CD4-positive, alpha-beta memory T cell (primary cell): ENCODE data around the gene ZCCHC2. TPM values are rescaled to one million over a fixed set of nuclear protein-coding genes. Genes with fewer than 3 reads are reported as not detected.

Source experiments
- CTCF ChIA-PET: fragments of 350-600 bp; sonication (Branson Sonifier 250); formaldehyde crosslinking; loops from one replicate; lab custom pipeline; 2021; ENCODE audit warnings: inconsistent platforms; ENCODE audit not compliant: partially characterized antibody; lab: Charles Lee
- POLR2A ChIA-PET: fragments of 350-600 bp; sonication (Branson Sonifier 250); formaldehyde crosslinking; loops from one replicate; lab custom pipeline; 2021; ENCODE audit not compliant: partially characterized antibody; lab: Charles Lee
- DNase-seq, 5 donors: peaks; one replicate each; pipeline versions ENCODE4 v3.0.0 to v3.0.0-alpha.2; 2020 to 2022; ENCODE audit warnings: mixed read lengths in 1 of 5
- H3K27ac ChIP-seq: one replicate; pipeline ENCODE4 v1.7.0; 2013; ENCODE audit warnings: low read depth, low read length
- H3K27me3 ChIP-seq: 2 replicates; pipeline ENCODE4 v1.7.0; 2013; ENCODE audit warnings: mild to moderate bottlenecking, low read length, moderate library complexity; ENCODE audit not compliant: insufficient read depth
- H3K36me3 ChIP-seq: 2 replicates; pipeline ENCODE4 v1.7.0; 2013; ENCODE audit warnings: mild to moderate bottlenecking, low read length, moderate library complexity; ENCODE audit not compliant: insufficient read depth
- H3K4me1 ChIP-seq: 2 replicates; pipeline ENCODE4 v1.7.0; 2013; ENCODE audit warnings: mild to moderate bottlenecking, low read length, moderate library complexity; ENCODE audit not compliant: insufficient read depth
- H3K4me3 ChIP-seq, 2 donors: one replicate each; pipeline ENCODE4 v1.7.0; 2013; ENCODE audit warnings: low read length in 2 of 2, mild to moderate bottlenecking in 1 of 2
- H3K9me3 ChIP-seq, 2 donors: one replicate each; pipeline ENCODE4 v1.7.0; 2013; ENCODE audit warnings: low read length in 2 of 2, control low read depth in 1 of 2; ENCODE audit not compliant: control insufficient read depth in 1 of 2
- H3K27ac Mint-ChIP-seq, 7 donors: one replicate each; pipeline ENCODE4 v1.8.0; 2020 to 2021; ENCODE audit warnings: mixed read lengths in 7 of 7, mild to moderate bottlenecking in 6 of 7, inconsistent platforms in 3 of 7, moderate library complexity in 3 of 7
- H3K27me3 Mint-ChIP-seq, 2 donors: one replicate each; pipeline ENCODE4 v1.8.0; 2020 to 2021; ENCODE audit warnings: mixed read lengths in 2 of 2
- H3K36me3 Mint-ChIP-seq, 2 donors: one replicate each; pipeline ENCODE4 v1.8.0; 2020 to 2021; ENCODE audit warnings: mixed read lengths in 2 of 2, inconsistent platforms in 1 of 2, mild to moderate bottlenecking in 1 of 2
- H3K4me1 Mint-ChIP-seq, 4 donors: one replicate each; pipeline ENCODE4 v1.8.0; 2020 to 2021; ENCODE audit warnings: mixed read lengths in 4 of 4, mild to moderate bottlenecking in 1 of 4
- H3K4me3 Mint-ChIP-seq, 8 donors: one replicate each; pipeline ENCODE4 v1.8.0; 2020 to 2021; ENCODE audit warnings: mixed read lengths in 8 of 8, mild to moderate bottlenecking in 7 of 8, moderate library complexity in 6 of 8, inconsistent platforms in 3 of 8
- H3K9me3 Mint-ChIP-seq, 8 donors: one replicate each; pipeline ENCODE4 v1.8.0; 2020 to 2021; ENCODE audit warnings: mixed read lengths in 8 of 8, mild to moderate bottlenecking in 5 of 8, inconsistent platforms in 3 of 8, moderate library complexity in 1 of 8
- intact Hi-C: fragments of 100-400 bp; cut with micrococcal nuclease; formaldehyde crosslinking; loops from one replicate; pipeline ENCODE4 v1.15.1; 2023
- polyA plus RNA-seq, 2 donors: library from polyadenylated mRNA; unstranded; fragments of 300-500 nt; fragmentation: Illumina TruSeq; gene quantifications; one replicate each; pipeline ENCODE4 v1.2.3, GENCODE V29; 2021
- total RNA-seq, 2 experiments: library from RNA; stranded (reverse); gene quantifications; one replicate each; pipeline ENCODE4 v1.2.3, GENCODE V29; 2021

Gene ZCCHC2
- total and polyA plus RNA-seq, 4 experiments from 2014 or later, result 1.2 to 52.2 (median 27.0) TPM

DNA sequence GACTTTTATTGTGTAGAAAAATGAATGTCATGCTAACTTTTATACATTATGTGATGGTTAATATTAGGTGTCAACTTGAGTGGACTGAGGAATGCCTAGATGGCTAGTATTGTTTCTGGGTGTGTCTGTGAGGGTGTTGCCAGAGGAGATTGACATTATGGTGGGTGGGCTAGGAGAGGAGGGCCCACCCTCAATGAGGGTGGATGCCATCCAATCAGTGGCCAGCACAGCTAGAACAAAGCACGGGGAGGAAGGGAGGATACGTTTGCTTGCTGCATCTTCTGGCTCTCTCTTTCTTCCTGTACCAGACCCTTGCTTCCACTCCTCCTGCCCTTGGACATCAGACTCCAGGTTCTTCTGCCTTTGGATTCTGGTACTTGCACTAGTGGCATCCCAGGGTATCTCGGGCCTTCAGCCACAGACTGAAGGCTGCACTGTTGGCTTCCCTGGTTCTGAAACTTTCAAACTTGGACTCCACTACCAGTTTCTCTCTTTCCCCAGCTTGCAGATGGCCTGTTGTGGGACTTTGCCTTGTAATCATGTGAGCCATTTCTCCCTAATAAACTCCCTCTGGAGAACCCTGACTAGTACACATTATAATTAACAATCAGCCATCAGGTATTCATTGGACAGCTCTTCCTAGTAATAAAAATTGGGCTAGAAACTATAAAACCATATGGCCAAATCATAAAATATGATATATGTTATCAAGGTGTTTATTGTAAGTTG lies 31.7 kb upstream of the ZCCHC2 start:
- DNase-seq, result no peak
- no peaks in the 10 kb centered on the region for H3K36me3 ChIP-seq
- no peaks in the 10 kb centered on the region for H3K27me3 ChIP-seq
- no peaks in the 10 kb centered on the region for H3K4me1 ChIP-seq
- ChIA-PET CTCF (no interaction called here), POLR2A (no interaction called here)
- peaks cover 11 to 28% of the 10 kb centered on the region in 2 donors for H3K27me3 Mint-ChIP-seq
- no peak overlapping the region for H3K4me3 Mint-ChIP-seq
- intact Hi-C loops, result no loop called here
- H3K4me1 Mint-ChIP-seq, result no peaks in the 10 kb centered on the region
- H3K36me3 Mint-ChIP-seq, result no peaks in the 10 kb centered on the region
- H3K4me3 ChIP-seq, result no peak overlapping the region
- H3K27ac ChIP-seq, result no peak overlapping the region
- H3K27ac Mint-ChIP-seq, result no peak overlapping the region
- no peaks in the 10 kb centered on the region for H3K9me3 ChIP-seq
- no peaks in the 10 kb centered on the region for H3K9me3 Mint-ChIP-seq

DNA sequence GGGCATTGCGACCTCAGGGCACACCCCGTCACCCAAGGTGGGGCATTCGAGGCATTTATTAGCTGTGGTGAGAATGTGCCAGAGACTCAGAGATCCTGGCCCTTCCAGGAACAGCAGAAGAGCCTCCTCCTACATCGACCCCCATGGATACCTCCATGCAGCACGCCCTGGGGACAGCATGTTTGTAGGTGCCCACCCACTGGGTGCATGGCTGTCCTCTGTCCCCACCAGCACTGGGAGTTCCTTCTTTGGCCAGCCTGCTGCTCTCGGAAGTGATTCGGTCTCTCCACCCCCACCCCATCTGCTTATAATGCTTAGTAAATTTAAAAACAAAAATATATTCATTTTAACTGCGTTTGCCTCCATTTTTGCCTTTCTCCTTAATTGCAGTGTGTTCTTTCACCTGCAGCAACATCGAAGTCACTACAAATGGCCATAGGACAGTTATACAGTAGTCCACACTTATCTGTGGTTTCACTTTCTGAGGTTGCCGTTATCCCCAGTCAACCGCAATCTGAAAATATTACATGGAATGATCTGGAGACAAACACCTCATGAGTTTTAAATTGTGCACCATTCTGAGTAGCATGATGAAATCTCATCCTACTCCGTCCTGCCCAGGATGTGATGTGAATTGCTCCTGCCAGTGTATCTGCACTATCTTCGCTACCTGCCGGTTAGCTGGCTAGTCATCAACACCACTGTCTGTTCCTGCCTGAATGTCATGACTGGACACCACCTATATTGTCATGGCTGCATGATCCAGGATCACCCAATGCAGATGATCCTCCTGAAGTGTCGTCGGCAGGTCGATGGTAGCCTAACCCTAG lies 29.6 kb upstream of the ZCCHC2 start:
- DNase-seq, result no peak
- H3K4me3 Mint-ChIP-seq, result no peak overlapping the region
- no peaks in the 10 kb centered on the region for H3K36me3 Mint-ChIP-seq
- H3K27ac ChIP-seq, result no peak overlapping the region
- H3K4me3 ChIP-seq, result no peak overlapping the region
- peaks cover 12 to 20% of the 10 kb centered on the region in 2 donors for H3K27me3 Mint-ChIP-seq
- CTCF ChIA-PET, result no interaction called here
- H3K36me3 ChIP-seq, result no peaks in the 10 kb centered on the region
- no peaks in the 10 kb centered on the region for H3K9me3 ChIP-seq
- H3K27me3 ChIP-seq, result no peaks in the 10 kb centered on the region
- intact Hi-C loops, result no loop called here
- no peaks in the 10 kb centered on the region for H3K4me1 ChIP-seq
- POLR2A ChIA-PET, result no interaction called here
- no peak overlapping the region for H3K27ac Mint-ChIP-seq
- H3K9me3 Mint-ChIP-seq, result no peaks in the 10 kb centered on the region
- no peaks in the 10 kb centered on the region for H3K4me1 Mint-ChIP-seq

DNA sequence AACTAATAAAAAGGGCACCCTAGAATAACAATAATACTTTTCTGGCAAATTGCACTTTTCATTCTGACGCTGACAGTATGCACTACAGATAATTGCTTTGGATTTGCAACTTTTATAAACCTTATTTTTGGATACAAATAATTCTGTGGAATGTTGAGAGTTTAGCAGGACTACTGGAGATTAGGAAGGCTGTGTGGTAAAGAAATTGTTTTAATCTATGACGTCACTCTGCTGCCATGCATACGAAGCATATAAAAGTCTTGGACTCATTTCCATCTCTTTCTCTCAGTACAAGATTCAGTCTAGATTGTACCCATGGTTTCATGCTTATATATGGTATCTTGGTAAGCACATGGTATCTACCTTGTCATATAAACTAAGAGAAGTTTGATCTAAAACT lies 28.1 kb upstream of the ZCCHC2 start:
- no peaks in the 10 kb centered on the region for H3K36me3 ChIP-seq
- peaks cover 12 to 20% of the 10 kb centered on the region in 2 donors for H3K27me3 Mint-ChIP-seq
- H3K27me3 ChIP-seq, result no peaks in the 10 kb centered on the region
- DNase-seq, result no peak
- intact Hi-C loops, result no loop called here
- ChIA-PET POLR2A (no interaction called here), CTCF (no interaction called here)
- H3K4me3 ChIP-seq, result no peak overlapping the region
- H3K9me3 ChIP-seq, result no peaks in the 10 kb centered on the region
- H3K9me3 Mint-ChIP-seq, result no peaks in the 10 kb centered on the region
- H3K4me1 ChIP-seq, result no peaks in the 10 kb centered on the region
- no peak overlapping the region for H3K4me3 Mint-ChIP-seq
- H3K27ac Mint-ChIP-seq, result no peak overlapping the region
- no peak overlapping the region for H3K27ac ChIP-seq
- no peaks in the 10 kb centered on the region for H3K4me1 Mint-ChIP-seq
- H3K36me3 Mint-ChIP-seq, result no peaks in the 10 kb centered on the region

DNA sequence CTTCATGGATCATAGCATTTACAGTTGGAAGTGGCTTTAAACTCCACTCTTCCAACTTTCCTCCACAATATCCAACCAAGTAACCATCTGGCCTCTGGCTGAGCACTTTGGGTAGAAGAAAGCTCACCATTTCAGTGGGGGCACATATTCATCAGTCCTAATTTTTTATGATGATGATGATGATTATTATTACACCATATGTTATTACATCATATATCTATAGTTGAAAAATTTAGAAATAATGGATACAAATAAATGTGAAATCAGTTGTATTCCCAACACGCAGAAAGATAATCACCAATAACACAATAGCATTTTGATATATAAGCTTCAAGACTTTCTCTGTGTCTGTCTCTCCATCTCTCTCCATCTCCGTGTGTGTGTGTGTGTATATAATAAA lies 26.6 kb upstream of the ZCCHC2 start:
- Mint-ChIP-seq H3K36me3 (no peaks in the 10 kb centered on the region), H3K27me3 (peaks cover 11 to 12% of the 10 kb centered on the region in 2 donors), H3K27ac (no peak overlapping the region), H3K4me3 (no peak overlapping the region), H3K4me1 (no peaks in the 10 kb centered on the region), H3K9me3 (no peaks in the 10 kb centered on the region)
- POLR2A ChIA-PET, result interaction anchor here (1.3 kb wide), 1 partner anchor 10 kb away, joined by 4 read pairs; no protein-coding TSS in a partner anchor
- no peaks in the 10 kb centered on the region for H3K27me3 ChIP-seq
- CTCF ChIA-PET, result no interaction called here
- intact Hi-C loops, result no loop called here
- H3K4me1 ChIP-seq, result no peaks in the 10 kb centered on the region
- H3K9me3 ChIP-seq, result no peaks in the 10 kb centered on the region
- no peak overlapping the region for H3K4me3 ChIP-seq
- no peak for DNase-seq
- H3K27ac ChIP-seq, result no peak overlapping the region
- no peaks in the 10 kb centered on the region for H3K36me3 ChIP-seq

DNA sequence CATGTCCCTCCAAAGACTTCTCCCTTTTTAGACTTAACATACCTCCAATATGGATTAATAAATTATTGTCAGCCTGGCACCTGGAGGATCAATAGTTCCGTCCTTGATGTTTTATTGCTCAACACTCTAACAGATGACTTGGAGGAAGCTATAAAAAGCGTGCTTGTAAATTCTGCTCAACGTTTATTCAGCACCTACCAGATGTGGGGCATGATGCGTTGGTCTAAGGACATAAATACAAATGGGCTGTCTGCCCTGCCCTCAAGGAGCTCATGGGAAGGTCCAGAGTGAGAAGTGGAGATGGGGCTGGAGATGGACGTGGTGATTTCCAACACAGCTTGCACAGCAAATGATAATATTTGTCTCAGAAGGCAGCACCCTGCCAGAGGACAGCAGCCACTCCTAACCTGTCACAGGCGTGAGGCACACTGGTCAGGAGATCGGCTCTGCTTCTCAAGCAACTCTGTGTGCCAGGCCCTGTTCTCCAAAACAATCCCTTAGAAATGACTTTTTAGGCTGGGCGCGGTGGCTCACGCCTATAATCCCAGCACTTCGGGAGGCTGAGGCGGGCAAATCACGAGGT lies 25.5 kb upstream of the ZCCHC2 start:
- ChIA-PET CTCF (interaction anchor here (0.6 to 1.3 kb wide), 3 partner anchors 34 to 89 kb away, joined by 3 read pairs; no protein-coding TSS in a partner anchor), POLR2A (interaction anchor here (1.3 kb wide), 1 partner anchor 9 kb away, joined by 4 read pairs; no protein-coding TSS in a partner anchor)
- no peaks in the 10 kb centered on the region for H3K27me3 ChIP-seq
- intact Hi-C loops, result no loop called here
- Mint-ChIP-seq H3K27me3 (peaks cover 10 to 11% of the 10 kb centered on the region in 2 donors), H3K9me3 (no peaks in the 10 kb centered on the region), H3K27ac (no peak overlapping the region), H3K4me3 (no peak overlapping the region), H3K4me1 (no peaks in the 10 kb centered on the region), H3K36me3 (no peaks in the 10 kb centered on the region)
- no peaks in the 10 kb centered on the region for H3K36me3 ChIP-seq
- no peak overlapping the region for H3K4me3 ChIP-seq
- no peak for DNase-seq
- H3K9me3 ChIP-seq, result no peaks in the 10 kb centered on the region
- no peaks in the 10 kb centered on the region for H3K4me1 ChIP-seq
- no peak overlapping the region for H3K27ac ChIP-seq

DNA sequence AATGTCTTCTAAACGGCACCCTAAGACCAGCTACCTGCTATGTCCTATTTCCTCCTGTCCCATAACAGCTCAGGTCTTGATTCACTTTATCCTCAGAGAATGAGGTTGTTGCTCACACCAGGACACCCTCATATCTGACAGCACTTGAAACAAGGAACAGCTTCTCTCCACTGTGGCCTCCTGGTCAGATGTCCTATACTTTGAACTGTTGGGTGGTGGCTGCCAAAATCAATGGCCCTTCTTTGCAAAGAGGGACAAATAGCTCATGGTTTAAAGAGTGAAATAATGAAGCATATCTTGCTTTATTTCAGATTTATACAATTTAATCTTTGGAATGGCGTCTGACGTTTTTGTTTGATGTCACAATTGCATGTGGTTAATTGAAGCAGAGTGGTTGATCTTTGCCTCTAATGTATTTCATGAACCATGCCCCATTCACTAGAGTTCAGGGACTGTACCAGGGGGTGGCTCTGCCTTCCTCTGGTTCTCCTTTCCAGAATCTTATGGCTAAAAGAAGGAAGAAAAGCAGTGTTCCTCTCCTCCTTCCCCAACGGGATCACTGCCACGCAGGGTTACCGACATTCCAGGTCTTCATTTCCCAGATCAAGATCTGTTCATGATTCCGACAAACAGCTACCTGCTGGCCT lies 24.1 kb upstream of the ZCCHC2 start:
- H3K4me3 Mint-ChIP-seq, result no peak overlapping the region
- Histone ChIP-seq H3K36me3 (no peaks in the 10 kb centered on the region), H3K9me3 (no peaks in the 10 kb centered on the region), H3K4me1 (no peaks in the 10 kb centered on the region), H3K4me3 (no peak overlapping the region), H3K27ac (no peak overlapping the region), H3K27me3 (no peaks in the 10 kb centered on the region)
- ChIA-PET CTCF (interaction anchor here (1.5 kb wide), 1 partner anchor 73 kb away, joined by 3 read pairs; no protein-coding TSS in a partner anchor), POLR2A (interaction anchor here (2.8 kb wide), 1 partner anchor 24 kb away, joined by 7 read pairs; the partner anchor contains the start of gene ZCCHC2)
- H3K27me3 Mint-ChIP-seq, result peaks cover 7 to 11% of the 10 kb centered on the region in 2 donors
- H3K9me3 Mint-ChIP-seq, result no peaks in the 10 kb centered on the region
- no peak for DNase-seq
- no peak overlapping the region for H3K27ac Mint-ChIP-seq
- intact Hi-C loops, result no loop called here
- H3K4me1 Mint-ChIP-seq, result peaks cover 0 to 4% (median 0%) of the 10 kb centered on the region in 4 donors
- H3K36me3 Mint-ChIP-seq, result no peaks in the 10 kb centered on the region
